ENCODE data around the gene C1orf159.

C1orf159 gene

GRCh38 chr1:1130206-1131120 is 14.6 kb upstream of the C1orf159 start:
- DNase-seq: no peak

GRCh38 chr1:1129381-1129821 is 13.5 kb upstream of the C1orf159 start:
- DNase-seq: no peak

- DNase-seq: no peak
Measured at GRCh38 chr1:1128454-1129139, 12.7 kb upstream of the C1orf159 start.

GRCh38 chr1:1127551-1128451 is 11.9 kb upstream of the C1orf159 start:
- no peak for DNase-seq

GRCh38 chr1:1125945-1126344 is 10.1 kb upstream of the C1orf159 start:
- DNase-seq: no peak

GRCh38 chr1:1124786-1125642 is 9.1 kb upstream of the C1orf159 start:
- no peak for DNase-seq

- no peak for DNase-seq
Measured at GRCh38 chr1:1124508-1124785, 8.6 kb upstream of the C1orf159 start.

GRCh38 chr1:1123581-1124507 is 8.0 kb upstream of the C1orf159 start:
- DNase-seq: no peak

- no peak for DNase-seq
Measured at GRCh38 chr1:1122981-1123480, 7.1 kb upstream of the C1orf159 start.

- peak; percentile 13 for DNase-seq
Measured at GRCh38 chr1:1122078-1122811, 6.4 kb upstream of the C1orf159 start.

GRCh38 chr1:1121611-1122077 is 5.8 kb upstream of the C1orf159 start:
- no peak for DNase-seq

- no peak for DNase-seq
Measured at GRCh38 chr1:1120866-1121591, 5.1 kb upstream of the C1orf159 start.

- no peak for DNase-seq
Measured at GRCh38 chr1:1120096-1120495, 4.2 kb upstream of the C1orf159 start.

GRCh38 chr1:1119272-1119890 is 3.5 kb upstream of the C1orf159 start:
- DNase-seq: no peak

GRCh38 chr1:1118876-1119220 is 3.0 kb upstream of the C1orf159 start:
- DNase-seq: no peak

- peak; percentile 20 for DNase-seq
Measured at GRCh38 chr1:1118011-1118875, 2.4 kb upstream of the C1orf159 start.

- DNase-seq: no peak
Measured at GRCh38 chr1:1117469-1117831, 1.6 kb upstream of the C1orf159 start.

Measured in GOT3 (cell line).